Osteoblast (primary cell): ENCODE data around the gene DIP2C. TPM values are rescaled to one million over a fixed set of nuclear protein-coding genes. Genes with fewer than 3 reads are reported as not detected.

Source experiments
- DNase-seq: peaks from one replicate; pipeline ENCODE4 v3.0.0; 2011; ENCODE audit warnings: low spot score, mixed read lengths; ENCODE audit not compliant: insufficient read length; ENCODE audit errors: missing footprints
- H2AFZ ChIP-seq: 2 replicates; pipeline ENCODE4 v1.6.0; 2011; ENCODE audit warnings: mild to moderate bottlenecking, low read length
- H3K27ac ChIP-seq: 2 replicates; pipeline ENCODE4 v1.5.1; 2011; ENCODE audit warnings: mild to moderate bottlenecking, low read depth, low read length, moderate library complexity
- H3K27me3 ChIP-seq: 2 replicates; pipeline ENCODE4 v1.6.0; 2012; ENCODE audit warnings: mild to moderate bottlenecking, control low read depth, inconsistent platforms, low read length, moderate library complexity; ENCODE audit not compliant: insufficient read depth
- H3K36me3 ChIP-seq: 2 replicates; pipeline ENCODE4 v1.5.1; 2011; ENCODE audit warnings: mild to moderate bottlenecking, low read length, control low read depth, moderate library complexity; ENCODE audit not compliant: insufficient read depth
- H3K4me1 ChIP-seq: 2 replicates; pipeline ENCODE4 v1.5.1; 2011; ENCODE audit warnings: mild to moderate bottlenecking, low read length, control low read depth, moderate library complexity; ENCODE audit not compliant: insufficient read depth
- H3K4me2 ChIP-seq: 2 replicates; pipeline ENCODE4 v1.6.0; 2011; ENCODE audit warnings: mild to moderate bottlenecking, low read length; ENCODE audit not compliant: insufficient read depth
- H3K4me3 ChIP-seq: fragments of 200-600 bp; sonication (generic); 3 replicates; pipeline ENCODE4 v1.5.1; 2012; ENCODE audit warnings: mild to moderate bottlenecking, low read length, inconsistent platforms; ENCODE audit not compliant: insufficient read depth
- H3K79me2 ChIP-seq: 2 replicates; pipeline ENCODE4 v1.6.0; 2012; ENCODE audit warnings: mild to moderate bottlenecking, low read length, control low read depth, inconsistent platforms; ENCODE audit not compliant: insufficient read depth
- H3K9me3 ChIP-seq: 2 replicates; pipeline ENCODE4 v1.5.1; 2011; ENCODE audit warnings: low read depth, low read length, control low read depth
- H4K20me1 ChIP-seq: 2 replicates; pipeline ENCODE4 v1.6.0; 2012; ENCODE audit warnings: mild to moderate bottlenecking, low read length, control low read depth; ENCODE audit not compliant: insufficient read depth
- total RNA-seq: library from RNA; depleted of rRNA; stranded (reverse); fragments of >200 nt; gene quantifications from 2 replicates; pipeline ENCODE4 v1.2.3, GENCODE V29; 2012
- TF ChIP-seq, protein P1 (sequence below): IDR thresholded peaks from 2 replicates; pipeline ENCODE4 v1.5.1; 2011; ENCODE audit warnings: mild to moderate bottlenecking, low read depth, low read length, moderate library complexity; ENCODE audit errors: extremely low read depth

DIP2C gene
- total RNA-seq, 1 donor = 36.9 TPM

DNA sequence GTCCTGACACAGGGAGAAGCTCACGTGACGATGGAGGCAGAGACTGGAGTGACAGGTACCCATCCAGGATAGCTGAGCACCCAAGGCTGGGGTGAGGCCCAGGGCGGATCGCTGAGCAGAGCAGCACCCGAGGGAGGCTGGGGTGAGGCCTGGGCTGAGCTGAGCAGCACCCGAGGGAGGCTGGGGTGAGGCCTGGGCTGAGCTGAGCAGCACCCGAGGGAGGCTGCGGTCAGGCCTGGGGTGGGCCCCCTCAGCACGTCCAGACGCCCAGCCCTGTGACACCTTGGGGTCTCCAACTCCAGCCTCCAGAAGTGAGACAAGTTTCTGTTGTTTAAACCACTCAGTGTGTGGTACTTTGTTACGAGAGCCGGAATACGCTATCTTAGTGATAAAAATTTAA is 318.0 kb downstream of the DIP2C start:
- DNase-seq = no peak
- H3K4me2 ChIP-seq = no peak overlapping the region
- H3K4me1 ChIP-seq = peaks cover 30% of the 10 kb centered on the region
- H3K9me3 ChIP-seq = no peaks in the 10 kb centered on the region
- peaks cover 10% of the 10 kb centered on the region for H4K20me1 ChIP-seq
- no peaks in the 10 kb centered on the region for H3K79me2 ChIP-seq
- H3K27ac ChIP-seq = no peak overlapping the region
- no peaks in the 10 kb centered on the region for H3K27me3 ChIP-seq
- TF ChIP-seq, protein P1, sequence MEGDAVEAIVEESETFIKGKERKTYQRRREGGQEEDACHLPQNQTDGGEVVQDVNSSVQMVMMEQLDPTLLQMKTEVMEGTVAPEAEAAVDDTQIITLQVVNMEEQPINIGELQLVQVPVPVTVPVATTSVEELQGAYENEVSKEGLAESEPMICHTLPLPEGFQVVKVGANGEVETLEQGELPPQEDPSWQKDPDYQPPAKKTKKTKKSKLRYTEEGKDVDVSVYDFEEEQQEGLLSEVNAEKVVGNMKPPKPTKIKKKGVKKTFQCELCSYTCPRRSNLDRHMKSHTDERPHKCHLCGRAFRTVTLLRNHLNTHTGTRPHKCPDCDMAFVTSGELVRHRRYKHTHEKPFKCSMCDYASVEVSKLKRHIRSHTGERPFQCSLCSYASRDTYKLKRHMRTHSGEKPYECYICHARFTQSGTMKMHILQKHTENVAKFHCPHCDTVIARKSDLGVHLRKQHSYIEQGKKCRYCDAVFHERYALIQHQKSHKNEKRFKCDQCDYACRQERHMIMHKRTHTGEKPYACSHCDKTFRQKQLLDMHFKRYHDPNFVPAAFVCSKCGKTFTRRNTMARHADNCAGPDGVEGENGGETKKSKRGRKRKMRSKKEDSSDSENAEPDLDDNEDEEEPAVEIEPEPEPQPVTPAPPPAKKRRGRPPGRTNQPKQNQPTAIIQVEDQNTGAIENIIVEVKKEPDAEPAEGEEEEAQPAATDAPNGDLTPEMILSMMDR = no peak
- H3K4me3 ChIP-seq = no peak overlapping the region
- H3K36me3 ChIP-seq = peaks cover 37% of the 10 kb centered on the region
- H2AFZ ChIP-seq = no peak overlapping the region

DNA sequence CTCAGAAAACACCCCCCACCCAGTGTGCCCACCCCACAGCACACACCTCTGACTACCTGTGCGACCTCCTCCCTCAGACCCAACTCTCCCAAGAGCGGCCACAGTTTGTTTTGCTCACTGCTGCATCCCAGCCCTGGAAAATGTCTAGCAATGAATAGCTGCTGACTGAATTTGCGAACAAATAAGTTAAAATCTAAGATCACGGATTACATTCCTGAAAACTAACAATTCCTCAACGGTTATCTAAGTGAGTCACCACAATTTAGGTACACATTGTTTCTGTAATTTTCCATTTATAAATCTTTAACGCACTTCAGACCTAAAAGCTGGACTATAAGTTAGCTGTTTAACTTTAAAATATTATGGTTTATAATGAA is 319.0 kb downstream of the DIP2C start:
- peaks cover 45% of the 10 kb centered on the region for H3K36me3 ChIP-seq
- TF ChIP-seq, protein P1 = no peak
- peak overlapping the region; percentile 10 for H3K27ac ChIP-seq
- no peak overlapping the region for H2AFZ ChIP-seq
- DNase-seq = peak; percentile 67
- peaks cover 30% of the 10 kb centered on the region for H3K4me1 ChIP-seq
- no peak overlapping the region for H3K4me3 ChIP-seq
- H3K27me3 ChIP-seq = no peaks in the 10 kb centered on the region
- H3K4me2 ChIP-seq = no peak overlapping the region
- no peaks in the 10 kb centered on the region for H3K9me3 ChIP-seq
- no peaks in the 10 kb centered on the region for H3K79me2 ChIP-seq
- peaks cover 10% of the 10 kb centered on the region for H4K20me1 ChIP-seq

DNA sequence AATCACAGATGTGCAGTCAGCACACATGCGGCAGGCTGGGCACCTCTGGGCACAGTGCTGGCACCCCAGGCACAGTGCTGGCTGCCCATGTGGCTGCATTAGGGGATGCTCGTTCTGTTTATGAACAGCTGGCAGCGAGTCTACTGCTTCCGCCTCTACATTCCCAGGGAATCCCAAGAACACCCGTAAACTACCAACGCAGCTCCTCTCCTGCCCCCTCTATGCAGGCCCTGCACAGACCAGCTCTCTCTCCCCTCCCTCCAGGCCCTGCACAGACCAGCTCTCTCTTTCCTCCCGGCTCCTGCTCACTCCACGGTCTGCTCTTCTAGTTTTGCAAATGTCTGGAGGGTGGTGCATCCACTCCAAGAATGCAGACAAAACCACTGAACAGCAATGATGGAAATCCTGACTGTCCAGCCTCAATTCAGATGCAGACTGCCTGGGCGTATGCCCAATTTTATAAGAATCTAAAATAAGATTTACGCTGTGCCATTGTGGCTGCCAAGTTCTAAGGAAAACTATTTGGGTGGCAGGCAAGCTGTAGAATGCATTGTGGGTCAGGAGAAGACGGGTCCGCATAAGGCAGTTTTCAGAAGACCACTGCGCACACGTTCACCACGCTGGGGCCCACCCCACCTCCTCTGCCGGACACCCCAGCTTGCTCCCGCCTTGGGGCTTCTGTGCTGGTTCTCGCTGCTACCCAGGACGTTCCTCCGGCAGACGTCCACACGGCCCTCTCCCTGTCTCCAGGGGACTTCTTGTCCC is 319.6 kb downstream of the DIP2C start:
- peaks cover 30% of the 10 kb centered on the region for H3K4me1 ChIP-seq
- H3K9me3 ChIP-seq = no peaks in the 10 kb centered on the region
- DNase-seq = peak; percentile 93
- TF ChIP-seq, protein P1 = no peak
- H3K36me3 ChIP-seq = peaks cover 44% of the 10 kb centered on the region
- no peaks in the 10 kb centered on the region for H3K79me2 ChIP-seq
- no peak overlapping the region for H2AFZ ChIP-seq
- H3K27ac ChIP-seq = peak overlapping the region; percentile 10
- no peaks in the 10 kb centered on the region for H3K27me3 ChIP-seq
- H4K20me1 ChIP-seq = peaks cover 10% of the 10 kb centered on the region
- no peak overlapping the region for H3K4me3 ChIP-seq
- no peak overlapping the region for H3K4me2 ChIP-seq

DNA sequence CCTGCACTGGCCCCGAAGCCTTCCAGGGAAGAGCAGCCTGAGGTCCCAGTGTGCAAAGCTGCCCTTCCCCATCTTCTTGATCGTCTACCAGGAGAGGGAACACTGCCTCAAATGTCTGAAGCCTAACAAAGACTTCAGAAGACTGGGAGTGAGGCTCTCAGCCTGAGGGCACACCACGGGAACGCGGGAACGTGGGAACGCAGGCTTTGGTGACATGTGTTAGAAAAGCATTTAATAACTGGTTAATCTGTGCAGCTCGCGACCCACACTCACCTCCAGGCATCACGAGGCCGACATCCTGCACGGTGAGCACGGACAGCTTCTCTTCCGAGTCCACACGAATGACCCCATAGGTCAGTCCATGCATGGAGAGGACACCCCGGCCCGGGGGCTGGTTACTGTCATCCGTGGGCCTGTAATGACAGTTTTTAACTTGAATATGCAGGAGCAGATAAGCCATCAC is 320.2 kb downstream of the DIP2C start:
- TF ChIP-seq, protein P1 = no peak
- Histone ChIP-seq H3K79me2 (no peaks in the 10 kb centered on the region), H3K27ac (no peak overlapping the region), H4K20me1 (peaks cover 10% of the 10 kb centered on the region), H2AFZ (no peak overlapping the region), H3K4me1 (peaks cover 29% of the 10 kb centered on the region), H3K9me3 (no peaks in the 10 kb centered on the region), H3K4me2 (no peak overlapping the region), H3K4me3 (no peak overlapping the region), H3K36me3 (peaks cover 43% of the 10 kb centered on the region), H3K27me3 (no peaks in the 10 kb centered on the region)
- peak; percentile 49 for DNase-seq
